SK-N-SH (cell line): ENCODE data around the gene WDR46. TPM values are rescaled to one million over a fixed set of nuclear protein-coding genes. Genes with fewer than 3 reads are reported as not detected.

Experiments
- CTCF ChIA-PET: fragments of 300-600, 350-600 bp; formaldehyde crosslinking; extraction: SDS; loops from one replicate; lab custom pipeline; 2021; lab: Yijun Ruan, JAX
- POLR2A ChIA-PET: fragments of 350-600 bp; sonication (Branson Sonifier 250); formaldehyde crosslinking; extraction: SDS; loops from one replicate; lab custom pipeline; 2020; ENCODE audit warnings: antibody characterized with exemption, inconsistent platforms; lab: Yijun Ruan, JAX
- DNase-seq: peaks from one replicate; pipeline ENCODE4 v3.0.0; 2012
- H2AFZ ChIP-seq: fragments of 200-600 bp; sonication (generic); 2 replicates; pipeline ENCODE4 v1.8.1; 2016; ENCODE audit warnings: antibody characterized with exemption, mild to moderate bottlenecking, low read depth
- H3F3A ChIP-seq: fragments of 200-600 bp; sonication (generic); replicated peaks from 2 replicates; pipeline ENCODE3; 2016; ENCODE audit warnings: antibody characterized with exemption, mild to moderate bottlenecking; ENCODE audit not compliant: insufficient read depth
- H3K27ac ChIP-seq, 2 experiments: fragments of 200-500 bp in 1 of 2; fragments of 200-600 bp in 1 of 2; sonication (Bioruptor generic) in 1 of 2; sonication (generic), shearing (Covaris generic) in 1 of 2; 2 replicates each; pipeline versions ENCODE4 v1.5.1 to v1.6.1; 2014 to 2016; ENCODE audit warnings: low read depth in 2 of 2, inconsistent platforms in 1 of 2, low read length in 1 of 2, mild to moderate bottlenecking in 1 of 2, mixed read lengths in 1 of 2
- H3K27me3 ChIP-seq: fragments of 200-600 bp; sonication (generic), shearing (Covaris generic); 2 replicates; pipeline ENCODE4 v1.6.1; 2016; ENCODE audit warnings: mixed run types; ENCODE audit not compliant: insufficient read depth
- H3K36me3 ChIP-seq, 2 experiments: fragments of 200-500 bp in 1 of 2; fragments of 200-600 bp in 1 of 2; sonication (Bioruptor generic) in 1 of 2; sonication (generic) in 1 of 2; replicated peaks in 1 of 2; 2 replicates each; pipeline versions ENCODE3 to v1.5.1; 2014 to 2016; ENCODE audit warnings: low read length in 1 of 2, mild to moderate bottlenecking in 1 of 2; ENCODE audit not compliant: insufficient read depth in 2 of 2, control insufficient read depth in 1 of 2
- H3K4me1 ChIP-seq, 2 experiments: fragments of 200-500 bp in 1 of 2; fragments of 200-600 bp in 1 of 2; sonication (Bioruptor generic) in 1 of 2; sonication (generic), shearing (Covaris generic) in 1 of 2; 2 replicates each; pipeline versions ENCODE4 v1.5.1 to v1.6.1; 2014 to 2016; ENCODE audit warnings: low read depth in 1 of 2, low read length in 1 of 2, mixed run types in 1 of 2; ENCODE audit not compliant: insufficient read depth in 2 of 2, control insufficient read depth in 1 of 2
- H3K4me2 ChIP-seq: fragments of 200-600 bp; sonication (generic), shearing (Covaris generic); 2 replicates; pipeline ENCODE4 v1.6.1; 2017; ENCODE audit warnings: mixed run types
- H3K4me3 ChIP-seq, 2 experiments: fragments of 200-500 bp in 1 of 2; fragments of 200-600 bp in 1 of 2; sonication (Bioruptor generic) in 1 of 2; sonication (generic), shearing (Covaris generic) in 1 of 2; 2 replicates each; pipeline versions ENCODE4 v1.5.1 to v1.8.1; 2014 to 2016; ENCODE audit warnings: low read depth in 2 of 2, inconsistent platforms in 1 of 2, low read length in 1 of 2, mild to moderate bottlenecking in 1 of 2, mixed read lengths in 1 of 2, moderate library complexity in 1 of 2
- H3K79me2 ChIP-seq: fragments of 200-600 bp; sonication (generic); 2 replicates; pipeline ENCODE4 v1.8.1; 2017; ENCODE audit warnings: mild to moderate bottlenecking; ENCODE audit not compliant: insufficient read depth
- H3K9ac ChIP-seq: fragments of 200-600 bp; sonication (generic); 2 replicates; pipeline ENCODE4 v1.6.1; 2017; ENCODE audit warnings: mixed run types
- H3K9me2 ChIP-seq: fragments of 200-600 bp; sonication (generic); 2 replicates; pipeline ENCODE4 v1.6.1; 2017; ENCODE audit warnings: mixed run types
- H3K9me3 ChIP-seq: fragments of 200-600 bp; sonication (generic); 2 replicates; pipeline ENCODE4 v1.6.1; 2017; ENCODE audit warnings: mixed run types, mild to moderate bottlenecking, moderate library complexity
- H4K20me1 ChIP-seq: fragments of 200-600 bp; sonication (generic); 2 replicates; pipeline ENCODE4 v1.6.1; 2017; ENCODE audit warnings: mild to moderate bottlenecking, mixed run types; ENCODE audit not compliant: insufficient read depth
- EZH2phosphoT487 ChIP-seq: fragments of 200-600 bp; sonication (generic); IDR thresholded peaks from 2 replicates; pipeline ENCODE4 v1.6.1; 2017; ENCODE audit warnings: low read depth, mixed run types, mild to moderate bottlenecking, antibody characterized with exemption, moderate library complexity, borderline replicate concordance
- FOXJ3 ChIP-seq: sonication (generic); formaldehyde crosslinking; IDR thresholded peaks from 2 replicates; pipeline ENCODE4 v1.5.1; 2020; ENCODE audit warnings: mild to moderate bottlenecking, missing genetic modification reagents
- FOXM1 ChIP-seq: IDR thresholded peaks from 2 replicates; pipeline ENCODE4 v1.4.0; 2012; ENCODE audit warnings: low read depth, mild to moderate bottlenecking
- IRF3 ChIP-seq: fragments of 150-350 bp; IDR thresholded peaks from 2 replicates; pipeline ENCODE4 v1.6.1; 2016; ENCODE audit warnings: mild to moderate bottlenecking, low read depth, low read length
- NRF1 ChIP-seq: IDR thresholded peaks from 2 replicates; pipeline ENCODE4 v1.6.1; 2012; ENCODE audit warnings: low read depth, mild to moderate bottlenecking, low read length
- RAD21 ChIP-seq: IDR thresholded peaks from 2 replicates; pipeline ENCODE4 v1.6.1; 2012; ENCODE audit warnings: mild to moderate bottlenecking, low read length
- TAF1 ChIP-seq: IDR thresholded peaks from 2 replicates; pipeline ENCODE4 v1.6.1; 2012; ENCODE audit warnings: low read depth, mild to moderate bottlenecking, low read length, moderate library complexity, borderline replicate concordance
- WGBS: methylation state at CpG from one replicate; pipeline ENCODE4 v1.1.6; 2017; ENCODE audit warnings: low lambda C conversion rate; 5-methylcytosine and 5-hydroxymethylcytosine counted together
- polyA plus RNA-seq, 3 experiments: library from polyadenylated mRNA; depleted of rRNA; stranded (reverse); fragments of >200 nt; gene quantifications; 2 replicates each; pipeline ENCODE4 v1.2.3, GENCODE V29; 2012
- TF ChIP-seq, protein P1 (sequence below): IDR thresholded peaks from 2 replicates; pipeline ENCODE4 v1.4.0; 2012; ENCODE audit warnings: low read depth
- TF ChIP-seq, protein P2 (sequence below): IDR thresholded peaks from 2 replicates; pipeline ENCODE4 v1.6.1; 2012; ENCODE audit warnings: mild to moderate bottlenecking, low read depth, low read length, moderate library complexity

WDR46 gene
- polyA plus RNA-seq, 1 of the 3 experiments (the other 2 are of a cell fraction), result 153 TPM

DNA sequence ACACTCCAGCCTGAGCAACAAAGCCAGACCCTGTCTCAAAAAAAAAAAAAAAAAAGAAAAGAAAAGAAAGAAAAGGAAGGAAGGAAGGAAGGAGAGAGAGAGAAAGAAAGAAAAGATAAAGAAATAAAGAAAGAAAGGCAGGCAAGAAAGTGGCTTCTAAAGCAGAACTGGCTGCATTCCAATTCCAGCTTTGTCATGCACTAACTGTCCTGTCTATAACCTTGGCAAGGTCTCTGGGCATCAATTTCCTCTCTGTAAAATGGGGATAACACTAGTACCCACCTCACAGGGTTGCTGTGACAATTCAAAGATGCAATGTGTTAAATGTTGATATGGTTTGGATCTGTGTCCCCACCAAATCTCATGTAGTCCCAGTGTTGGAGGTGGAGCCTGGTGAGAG, 52.7 kb downstream of the WDR46 start:
- Histone ChIP-seq H3K36me3 (no peaks in the 10 kb centered on the region), H3K4me1 (no peaks in the 10 kb centered on the region; a peak in 1 of 4 replicates), H4K20me1 (no peaks in the 10 kb centered on the region), H3K9ac (no peak overlapping the region), H3K9me3 (no peaks in the 10 kb centered on the region), H2AFZ (no peak overlapping the region), H3K79me2 (no peaks in the 10 kb centered on the region), H3K4me2 (no peak overlapping the region), H3K9me2 (no peaks in the 10 kb centered on the region), H3F3A (no peaks in the 10 kb centered on the region), H3K4me3 (no peak overlapping the region), H3K27ac (no peak overlapping the region), H3K27me3 (peaks cover 79% of the 10 kb centered on the region)
- TF ChIP-seq NRF1, result no peak
- TF ChIP-seq, protein P1, sequence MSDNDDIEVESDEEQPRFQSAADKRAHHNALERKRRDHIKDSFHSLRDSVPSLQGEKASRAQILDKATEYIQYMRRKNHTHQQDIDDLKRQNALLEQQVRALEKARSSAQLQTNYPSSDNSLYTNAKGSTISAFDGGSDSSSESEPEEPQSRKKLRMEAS, result no peak
- TF ChIP-seq FOXJ3 (CRISPR knock-in tag), result no peak
- CTCF ChIA-PET, result interaction anchor here (1.1 to 9.1 kb wide), 3 partner anchors 12 to 75 kb away, joined by 6 to 68 read pairs (median 7); no protein-coding TSS in a partner anchor
- POLR2A ChIA-PET, result interaction anchor here (1.4 kb wide), 1 partner anchor 12 kb away, joined by 5 read pairs; no protein-coding TSS in a partner anchor
- no peak for DNase-seq

DNA sequence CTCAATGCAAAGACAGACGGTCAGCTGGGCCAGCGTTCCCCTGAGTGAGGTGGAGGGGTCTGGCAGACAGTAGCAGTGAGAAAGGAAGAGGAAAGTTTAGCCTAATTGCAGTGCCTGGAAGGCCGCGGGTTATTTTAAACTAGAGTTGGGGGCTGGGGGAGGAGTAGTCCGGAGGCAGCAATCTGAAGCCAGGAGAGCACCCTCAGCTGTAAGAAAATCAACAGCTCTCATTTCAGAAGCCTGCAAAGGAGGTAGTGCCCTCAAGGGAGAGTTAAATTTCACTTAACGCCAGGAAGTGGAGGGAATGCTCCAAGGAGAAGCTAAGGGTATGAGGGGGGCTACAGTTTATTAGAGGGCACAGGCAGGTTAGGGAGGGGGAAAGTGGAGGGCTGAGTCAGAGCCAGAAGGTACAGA, 53.8 kb downstream of the WDR46 start:
- WGBS, result 17% methylated on average over 6 of the region's 6 CpGs

More for the DNA sequence above, 53.8 kb downstream of the WDR46 start:
- Histone ChIP-seq H2AFZ (no peak overlapping the region), H3K9me2 (no peaks in the 10 kb centered on the region), H4K20me1 (no peaks in the 10 kb centered on the region), H3F3A (no peaks in the 10 kb centered on the region), H3K9ac (no peak overlapping the region), H3K4me3 (no peak overlapping the region), H3K27me3 (peaks cover 79% of the 10 kb centered on the region), H3K4me1 (no peaks in the 10 kb centered on the region; a peak in 1 of 4 replicates), H3K9me3 (no peaks in the 10 kb centered on the region), H3K36me3 (no peaks in the 10 kb centered on the region), H3K4me2 (no peak overlapping the region), H3K27ac (no peak overlapping the region), H3K79me2 (no peaks in the 10 kb centered on the region)
- TF ChIP-seq EZH2phosphoT487 (no peak), IRF3 (no peak), FOXM1 (no peak), TAF1 (no peak), RAD21 (no peak)
- TF ChIP-seq, protein P2, sequence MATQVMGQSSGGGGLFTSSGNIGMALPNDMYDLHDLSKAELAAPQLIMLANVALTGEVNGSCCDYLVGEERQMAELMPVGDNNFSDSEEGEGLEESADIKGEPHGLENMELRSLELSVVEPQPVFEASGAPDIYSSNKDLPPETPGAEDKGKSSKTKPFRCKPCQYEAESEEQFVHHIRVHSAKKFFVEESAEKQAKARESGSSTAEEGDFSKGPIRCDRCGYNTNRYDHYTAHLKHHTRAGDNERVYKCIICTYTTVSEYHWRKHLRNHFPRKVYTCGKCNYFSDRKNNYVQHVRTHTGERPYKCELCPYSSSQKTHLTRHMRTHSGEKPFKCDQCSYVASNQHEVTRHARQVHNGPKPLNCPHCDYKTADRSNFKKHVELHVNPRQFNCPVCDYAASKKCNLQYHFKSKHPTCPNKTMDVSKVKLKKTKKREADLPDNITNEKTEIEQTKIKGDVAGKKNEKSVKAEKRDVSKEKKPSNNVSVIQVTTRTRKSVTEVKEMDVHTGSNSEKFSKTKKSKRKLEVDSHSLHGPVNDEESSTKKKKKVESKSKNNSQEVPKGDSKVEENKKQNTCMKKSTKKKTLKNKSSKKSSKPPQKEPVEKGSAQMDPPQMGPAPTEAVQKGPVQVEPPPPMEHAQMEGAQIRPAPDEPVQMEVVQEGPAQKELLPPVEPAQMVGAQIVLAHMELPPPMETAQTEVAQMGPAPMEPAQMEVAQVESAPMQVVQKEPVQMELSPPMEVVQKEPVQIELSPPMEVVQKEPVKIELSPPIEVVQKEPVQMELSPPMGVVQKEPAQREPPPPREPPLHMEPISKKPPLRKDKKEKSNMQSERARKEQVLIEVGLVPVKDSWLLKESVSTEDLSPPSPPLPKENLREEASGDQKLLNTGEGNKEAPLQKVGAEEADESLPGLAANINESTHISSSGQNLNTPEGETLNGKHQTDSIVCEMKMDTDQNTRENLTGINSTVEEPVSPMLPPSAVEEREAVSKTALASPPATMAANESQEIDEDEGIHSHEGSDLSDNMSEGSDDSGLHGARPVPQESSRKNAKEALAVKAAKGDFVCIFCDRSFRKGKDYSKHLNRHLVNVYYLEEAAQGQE, result no peak
- ChIA-PET POLR2A (no interaction called here), CTCF (interaction anchor here (1.1 to 9.1 kb wide), 3 partner anchors 13 to 109 kb away, joined by 4 to 68 read pairs (median 6); no protein-coding TSS in a partner anchor)
- DNase-seq, result no peak

Other genes with a start within 250 kb of the WDR46 start
- 1.6 and 1.9 TPM in 2 replicates for gene HLA-DPA1, start 215.6 kb downstream of the WDR46 start, polyA plus RNA-seq (2012; rRNA removed)
- 1.0 and 2.0 TPM in 2 replicates for gene HLA-DPB1, start 213.2 kb downstream of the WDR46 start, polyA plus RNA-seq (2012; rRNA removed)
- gene COL11A2, start 96.8 kb downstream of the WDR46 start, polyA plus RNA-seq (2012; rRNA removed), result 0.99 and 1.1 TPM in 2 replicates
- gene RXRB, start 88.6 kb downstream of the WDR46 start, polyA plus RNA-seq (2012; rRNA removed), result 45.8 and 61.0 TPM in 2 replicates
- 129 and 138 TPM in 2 replicates for gene SLC39A7, start 88.4 kb downstream of the WDR46 start, polyA plus RNA-seq (2012; rRNA removed)
- 33.5 and 37.5 TPM in 2 replicates for gene HSD17B8, start 84.6 kb downstream of the WDR46 start, polyA plus RNA-seq (2012; rRNA removed)
- gene RING1, start 80.7 kb downstream of the WDR46 start, polyA plus RNA-seq (2012; rRNA removed), result 55.1 and 61.3 TPM in 2 replicates
- gene VPS52, start 17.4 kb downstream of the WDR46 start, polyA plus RNA-seq (2012; rRNA removed), result 74.0 and 90.7 TPM in 2 replicates
- 12,112 and 13,423 TPM in 2 replicates for gene RPS18, start 17.2 kb downstream of the WDR46 start, polyA plus RNA-seq (2012; rRNA removed)
- 0.55 and 0.56 TPM in 2 replicates for gene B3GALT4, start 12.1 kb downstream of the WDR46 start, polyA plus RNA-seq (2012; rRNA removed)
- 182 and 213 TPM in 2 replicates for gene PFDN6, start 362 bp upstream of the WDR46 start, polyA plus RNA-seq (2012; rRNA removed)
- gene RGL2, start 9.7 kb upstream of the WDR46 start, polyA plus RNA-seq (2012; rRNA removed), result 59.4 and 71.2 TPM in 2 replicates
- 27.9 and 44.5 TPM in 2 replicates for gene TAPBP, start 24.8 kb upstream of the WDR46 start, polyA plus RNA-seq (2012; rRNA removed)
- 19.5 and 22.2 TPM in 2 replicates for gene ZBTB22, start 28.5 kb upstream of the WDR46 start, polyA plus RNA-seq (2012; rRNA removed)
- 46.9 and 51.4 TPM in 2 replicates for gene DAXX, start 33.7 kb upstream of the WDR46 start, polyA plus RNA-seq (2012; rRNA removed)
- gene KIFC1, start 102.6 kb upstream of the WDR46 start, polyA plus RNA-seq (2012; rRNA removed), result 29.6 and 35.9 TPM in 2 replicates
- 48.7 and 59.0 TPM in 2 replicates for gene PHF1, start 121.8 kb upstream of the WDR46 start, polyA plus RNA-seq (2012; rRNA removed)
- 349 and 444 TPM in 2 replicates for gene CUTA, start 128.9 kb upstream of the WDR46 start, polyA plus RNA-seq (2012; rRNA removed)
- gene SYNGAP1, start 130.8 kb upstream of the WDR46 start, polyA plus RNA-seq (2012; rRNA removed), result 5.9 and 8.8 TPM in 2 replicates
- 5.7 and 5.9 TPM in 2 replicates for gene ZBTB9, start 165.3 kb upstream of the WDR46 start, polyA plus RNA-seq (2012; rRNA removed)